GM12873 (cell line): Measurements from ENCODE around the gene STXBP6.
A peak's percentile ranks its signal among the peaks of the same experiment; 100 is the strongest.

ENCODE experiments used
- CTCF ChIP-seq: IDR thresholded peaks from 2 replicates; pipeline ENCODE4 v1.5.1; 2012; ENCODE audit warnings: low read depth, mild to moderate bottlenecking, moderate library complexity, low read length, control low read depth; ENCODE audit not compliant: insufficient read depth; ENCODE audit errors: missing control alignments

STXBP6 gene

GRCh38 chr14:24809135-24809534 lies 240.8 kb downstream of the STXBP6 start:
- no peak for TF ChIP-seq CTCF

GRCh38 chr14:24808412-24808811 lies 241.5 kb downstream of the STXBP6 start:
- no peak for TF ChIP-seq CTCF

GRCh38 chr14:24806061-24806678 lies 243.8 kb downstream of the STXBP6 start:
- peak; percentile 82 for TF ChIP-seq CTCF

GRCh38 chr14:24804552-24805212 lies 245.3 kb downstream of the STXBP6 start:
- no peak for TF ChIP-seq CTCF

- no peak for TF ChIP-seq CTCF
Observed at GRCh38 chr14:24803933-24804494, 245.9 kb downstream of the STXBP6 start.

- no peak for TF ChIP-seq CTCF
Observed at GRCh38 chr14:24802236-24802635, 247.7 kb downstream of the STXBP6 start.

DNA sequence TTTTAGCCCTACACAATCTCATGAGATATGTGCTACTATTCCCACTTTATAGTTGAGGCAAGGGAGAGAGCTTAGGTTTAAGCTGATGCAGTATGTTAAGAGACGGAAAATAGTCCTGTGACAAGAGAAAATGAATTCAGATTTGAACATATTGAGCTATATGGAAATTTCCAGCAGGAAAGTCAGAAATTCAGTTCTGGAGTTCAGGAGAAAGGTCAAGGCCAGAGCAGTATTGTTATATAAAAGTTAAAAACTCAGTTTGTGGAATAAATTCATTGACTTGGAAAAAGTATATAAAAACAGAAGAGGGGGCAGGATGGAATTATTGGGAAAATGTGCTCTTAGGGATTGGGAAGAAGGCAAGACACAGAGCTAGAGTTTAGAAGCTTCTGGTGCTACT lies 248.9 kb downstream of the STXBP6 start:
- no peak for TF ChIP-seq CTCF
